Testis (tissue), 2 donors: Measurements from ENCODE around the gene AXIN1.

Experiments used
- CTCF ChIP-seq, 3 experiments: fragments of 450-650 bp in 2 of 3; fragments of 200-600 bp in 1 of 3; sonication (generic) in 1 of 3; IDR thresholded peaks; one replicate each; pipeline ENCODE4 v1.5.1; 2016 to 2019; ENCODE audit warnings: antibody characterized with exemption in 3 of 3, mild to moderate bottlenecking in 2 of 3, moderate library complexity in 1 of 3
- POLR2A ChIP-seq: fragments of 450-650 bp; IDR thresholded peaks from one replicate; pipeline ENCODE4 v1.6.1; 2017; ENCODE audit warnings: antibody characterized with exemption, mild to moderate bottlenecking, moderate library complexity

GRCh38 chr16:306911-307370 is 45.6 kb downstream of the AXIN1 start:
- TF ChIP-seq CTCF (IDR thresholded peaks at IDR 0.05): no peak
- TF ChIP-seq POLR2A: no peak
